H9 (cell line): Measurements from ENCODE around the gene MOAP1. TPM values are rescaled to one million over a fixed set of nuclear protein-coding genes. Genes with fewer than 3 reads are reported as not detected.

ENCODE experiments used
- DNase-seq: peaks from one replicate; pipeline ENCODE4 v3.0.0-alpha.2; 2017
- H2AFZ ChIP-seq: one replicate; pipeline ENCODE4 v1.6.1; 2013; ENCODE audit warnings: mild to moderate bottlenecking, low read length, control low read depth, moderate library complexity
- H2AK5ac ChIP-seq: 2 replicates; pipeline ENCODE4 v1.6.1; 2013; ENCODE audit warnings: low read length, control low read depth, mixed read lengths; ENCODE audit not compliant: insufficient read length
- H2BK120ac ChIP-seq: one replicate; pipeline ENCODE4 v1.6.1; 2013; ENCODE audit warnings: low read depth, mild to moderate bottlenecking, low read length, control low read depth, inconsistent platforms; ENCODE audit not compliant: poor library complexity, severe bottlenecking
- H2BK12ac ChIP-seq: 2 replicates; pipeline ENCODE4 v1.6.1; 2013; ENCODE audit warnings: low read length, control low read depth, mixed read lengths, low read depth; ENCODE audit not compliant: insufficient read length
- H2BK15ac ChIP-seq: 2 replicates; pipeline ENCODE4 v1.6.1; 2013; ENCODE audit warnings: low read depth, low read length, control low read depth
- H2BK20ac ChIP-seq: one replicate; pipeline ENCODE4 v1.6.1; 2013; ENCODE audit warnings: low read depth, mild to moderate bottlenecking, low read length, control low read depth, inconsistent platforms; ENCODE audit not compliant: poor library complexity, severe bottlenecking
- H2BK5ac ChIP-seq: 2 replicates; pipeline ENCODE4 v1.6.1; 2013; ENCODE audit warnings: low read length, control low read depth, mixed read lengths; ENCODE audit not compliant: insufficient read length
- H3K14ac ChIP-seq: 2 replicates; pipeline ENCODE4 v1.6.1; 2013; ENCODE audit warnings: low read length, control low read depth; ENCODE audit not compliant: insufficient read depth
- H3K18ac ChIP-seq: 2 replicates; pipeline ENCODE4 v1.6.1; 2013; ENCODE audit warnings: low read depth, mild to moderate bottlenecking, mixed read lengths, low read length, control low read depth; ENCODE audit not compliant: insufficient read length
- H3K23ac ChIP-seq: 2 replicates; pipeline ENCODE4 v1.6.1; 2013; ENCODE audit warnings: low read length, control low read depth, mixed read lengths, low read depth; ENCODE audit not compliant: insufficient read length
- H3K23me2 ChIP-seq: 2 replicates; pipeline ENCODE4 v1.6.1; 2013; ENCODE audit warnings: low read depth, mild to moderate bottlenecking, mixed read lengths, low read length, control low read depth; ENCODE audit not compliant: insufficient read length, poor library complexity, severe bottlenecking
- H3K27ac ChIP-seq: 2 replicates; pipeline ENCODE4 v1.5.1; 2013; ENCODE audit warnings: low read length, control low read depth, mixed read lengths, low read depth; ENCODE audit not compliant: insufficient read length
- H3K27me3 ChIP-seq: 2 replicates; pipeline ENCODE4 v1.6.1; 2013; ENCODE audit warnings: low read length, control low read depth, inconsistent platforms; ENCODE audit not compliant: insufficient read depth
- H3K4ac ChIP-seq: 2 replicates; pipeline ENCODE4 v1.6.1; 2013; ENCODE audit warnings: low read depth, mild to moderate bottlenecking, control low read depth, inconsistent platforms, low read length, moderate library complexity
- H3K4me1 ChIP-seq: 2 replicates; pipeline ENCODE4 v1.6.1; 2013; ENCODE audit warnings: low read length, control low read depth, inconsistent platforms; ENCODE audit not compliant: insufficient read depth
- H3K4me2 ChIP-seq: 2 replicates; pipeline ENCODE4 v1.6.1; 2013; ENCODE audit warnings: low read length, control low read depth, mixed read lengths; ENCODE audit not compliant: insufficient read length, insufficient read depth
- H3K56ac ChIP-seq: 2 replicates; pipeline ENCODE4 v1.6.1; 2013; ENCODE audit warnings: low read depth, mild to moderate bottlenecking, mixed read lengths, low read length, control low read depth; ENCODE audit not compliant: insufficient read length
- H3K79me1 ChIP-seq: 2 replicates; pipeline ENCODE4 v1.6.1; 2013; ENCODE audit warnings: low read depth, mild to moderate bottlenecking, moderate library complexity, low read length, control low read depth, inconsistent platforms; ENCODE audit not compliant: insufficient read depth, poor library complexity, severe bottlenecking
- H3K79me2 ChIP-seq: 2 replicates; pipeline ENCODE4 v1.6.1; 2013; ENCODE audit warnings: low read length, control low read depth, inconsistent platforms; ENCODE audit not compliant: insufficient read depth
- H3K9ac ChIP-seq: 2 replicates; pipeline ENCODE4 v1.6.1; 2013; ENCODE audit warnings: low read length, control low read depth, mixed read lengths; ENCODE audit not compliant: insufficient read length; ENCODE audit errors: extremely low read depth
- H3K9me3 ChIP-seq: one replicate; pipeline ENCODE4 v1.6.1; 2013; ENCODE audit warnings: low read depth, low read length, inconsistent platforms; ENCODE audit not compliant: control insufficient read depth
- H3T11ph ChIP-seq: one replicate; pipeline ENCODE4 v1.6.1; 2013; ENCODE audit warnings: mild to moderate bottlenecking, low read length, control low read depth, inconsistent platforms
- H4K20me1 ChIP-seq: one replicate; pipeline ENCODE4 v1.6.1; 2013; ENCODE audit not compliant: control insufficient read depth, insufficient read length, insufficient read depth
- H4K5ac ChIP-seq: 2 replicates; pipeline ENCODE4 v1.6.1; 2013; ENCODE audit warnings: low read depth, mild to moderate bottlenecking, mixed read lengths, low read length, control low read depth; ENCODE audit not compliant: insufficient read length
- H4K8ac ChIP-seq: replicated peaks from 2 replicates; pipeline ENCODE4 v1.6.1; 2013; ENCODE audit warnings: low read length, control low read depth, mixed read lengths, low read depth; ENCODE audit not compliant: insufficient read length
- H4K91ac ChIP-seq: 2 replicates; pipeline ENCODE4 v1.6.1; 2013; ENCODE audit warnings: low read depth, mild to moderate bottlenecking, moderate library complexity, mixed read lengths, low read length, control low read depth; ENCODE audit not compliant: insufficient read length
- H3K27ac Mint-ChIP-seq, 3 experiments: 2 replicates in 2 of 3; 3 replicates in 1 of 3; pipeline ENCODE4 v1.8.0; 2020 to 2021; ENCODE audit warnings: mixed read lengths in 3 of 3, mild to moderate bottlenecking in 1 of 3, moderate library complexity in 1 of 3
- H3K27me3 Mint-ChIP-seq: 2 replicates; pipeline ENCODE4 v1.8.0; 2021; ENCODE audit warnings: low read depth, mild to moderate bottlenecking, moderate library complexity, mixed read lengths
- H3K36me3 Mint-ChIP-seq, 3 experiments: 2 replicates in 2 of 3; 3 replicates in 1 of 3; pipeline ENCODE4 v1.8.0; 2020 to 2021; ENCODE audit warnings: low read depth in 3 of 3, mixed read lengths in 3 of 3; ENCODE audit not compliant: insufficient read depth in 1 of 3
- H3K4me1 Mint-ChIP-seq, 2 experiments: 2 replicates each; pipeline ENCODE4 v1.8.0; 2020; ENCODE audit warnings: mixed read lengths in 2 of 2
- H3K4me3 Mint-ChIP-seq, 2 experiments: 2 replicates in 1 of 2; 3 replicates in 1 of 2; pipeline ENCODE4 v1.8.0; 2020 to 2021; ENCODE audit warnings: mild to moderate bottlenecking in 2 of 2, mixed read lengths in 2 of 2, moderate library complexity in 1 of 2
- H3K9me3 Mint-ChIP-seq, 2 experiments: 2 replicates in 1 of 2; 3 replicates in 1 of 2; pipeline ENCODE4 v1.8.0; 2020; ENCODE audit warnings: mild to moderate bottlenecking in 2 of 2, mixed read lengths in 2 of 2, moderate library complexity in 1 of 2
- CTCF ChIP-seq: fragments of 200-600 bp; sonication (generic); conservative IDR thresholded peaks from 3 replicates; pipeline ENCODE4 v1.8.0; 2021; ENCODE audit warnings: antibody characterized with exemption, mild to moderate bottlenecking
- WGBS: extraction: QIAGEN DNeasy Blood & Tissue Kit; methylation state at CpG from one replicate; pipeline ENCODE4 v1.1.7; 2013; ENCODE audit warnings: missing lambda C conversion rate, low lambda C conversion rate, mixed read lengths; ENCODE audit not compliant: insufficient read length; ENCODE audit errors: extremely low coverage; 5-methylcytosine and 5-hydroxymethylcytosine counted together
- total RNA-seq: library from RNA; stranded (reverse); gene quantifications from 2 replicates; pipeline ENCODE4 v1.2.1, GENCODE V29; 2021

The MOAP1 gene
- total RNA-seq, 1 experiment from 2014 or later = 13.6 TPM

GRCh38 chr14:93142854-93143652 is 41.6 kb downstream of the MOAP1 start:
- Histone ChIP-seq H3K4me1 (no peaks in the 10 kb centered on the region), H4K91ac (no peak overlapping the region), H2BK15ac (no peak overlapping the region), H4K8ac (no peak overlapping the region), H3T11ph (no peak overlapping the region), H3K23ac (no peak overlapping the region), H4K5ac (no peak overlapping the region), H3K4me2 (no peak overlapping the region), H3K27me3 (no peaks in the 10 kb centered on the region), H3K56ac (no peak overlapping the region), H3K79me2 (no peaks in the 10 kb centered on the region), H3K14ac (no peak overlapping the region), H3K4ac (no peak overlapping the region), H2AK5ac (no peak overlapping the region), H3K9ac (no peak overlapping the region), H3K18ac (no peak overlapping the region), H2BK12ac (no peak overlapping the region), H4K20me1 (no peaks in the 10 kb centered on the region), H3K27ac (no peak overlapping the region), H3K79me1 (no peaks in the 10 kb centered on the region), H2BK5ac (no peak overlapping the region), H3K23me2 (no peaks in the 10 kb centered on the region), H2BK120ac (no peak overlapping the region), H2BK20ac (no peak overlapping the region), H2AFZ (no peak overlapping the region), H3K9me3 (no peaks in the 10 kb centered on the region)
- WGBS = no CpG with 5 or more reads among the region's 13 CpGs
- no peak overlapping the region; a peak in 1 of 7 replicates for H3K27ac Mint-ChIP-seq
- no peak for DNase-seq
- H3K4me3 Mint-ChIP-seq = no peak overlapping the region
- H3K4me1 Mint-ChIP-seq = peaks cover 4 to 6% of the 10 kb centered on the region in 2 experiments
- H3K36me3 Mint-ChIP-seq = no peaks in the 10 kb centered on the region
- no peak for TF ChIP-seq CTCF
- peaks cover 4% of the 10 kb centered on the region; the same call in 1 of the 2 replicates for H3K27me3 Mint-ChIP-seq
- H3K9me3 Mint-ChIP-seq = no peaks in the 10 kb centered on the region
